Glutamatergic neuron (in vitro differentiated cells): ENCODE data around the gene MIEF1. TPM values are rescaled to one million over a fixed set of nuclear protein-coding genes. Genes with fewer than 3 reads are reported as not detected.

Experiments used
- DNase-seq: peaks from one replicate; pipeline ENCODE4 v3.0.0; 2022
- H3K27ac Mint-ChIP-seq: one replicate; pipeline ENCODE4 v1.8.0; 2020; ENCODE audit warnings: mild to moderate bottlenecking, mixed read lengths, inconsistent platforms; ENCODE audit not compliant: unreplicated experiment
- H3K27me3 Mint-ChIP-seq: one replicate; pipeline ENCODE4 v1.8.0; 2020; ENCODE audit warnings: mild to moderate bottlenecking, moderate library complexity, mixed read lengths, inconsistent platforms; ENCODE audit not compliant: unreplicated experiment
- H3K36me3 Mint-ChIP-seq: one replicate; pipeline ENCODE4 v1.8.0; 2020; ENCODE audit warnings: mild to moderate bottlenecking, mixed read lengths, inconsistent platforms; ENCODE audit not compliant: unreplicated experiment
- H3K4me1 Mint-ChIP-seq: one replicate; pipeline ENCODE4 v1.8.0; 2020; ENCODE audit warnings: mild to moderate bottlenecking, low read depth, mixed read lengths, inconsistent platforms; ENCODE audit not compliant: unreplicated experiment
- H3K4me3 Mint-ChIP-seq: one replicate; pipeline ENCODE4 v1.8.0; 2020; ENCODE audit warnings: mild to moderate bottlenecking, mixed read lengths, inconsistent platforms; ENCODE audit not compliant: unreplicated experiment
- H3K9me3 Mint-ChIP-seq: one replicate; pipeline ENCODE4 v1.8.0; 2020; ENCODE audit warnings: mild to moderate bottlenecking, moderate library complexity, mixed read lengths, inconsistent platforms; ENCODE audit not compliant: unreplicated experiment
- CTCF ChIP-seq: fragments of 200-600 bp; sonication (generic); IDR thresholded peaks from one replicate; pipeline ENCODE4 v1.5.0; 2021; ENCODE audit not compliant: partially characterized antibody, unreplicated experiment
- total RNA-seq: library from RNA; stranded (reverse); fragmentation: NEBNext Ultra II Directional; extraction: Animal tissue kit (Norgen Biotek cat#: 25700); gene quantifications from one replicate; pipeline ENCODE4 v1.2.1, GENCODE V29; 2021; ENCODE audit not compliant: unreplicated experiment

Gene MIEF1
- total RNA-seq, 1 donor from 2014 or later = 40.0 TPM

- H3K4me3 Mint-ChIP-seq = no peak overlapping the region
- DNase-seq = no peak
- peaks cover 7% of the 10 kb centered on the region for H3K9me3 Mint-ChIP-seq
- no peak overlapping the region for H3K27ac Mint-ChIP-seq
- TF ChIP-seq CTCF = no peak
- no peaks in the 10 kb centered on the region for H3K36me3 Mint-ChIP-seq
- peaks cover 6% of the 10 kb centered on the region for H3K27me3 Mint-ChIP-seq
- peaks cover 6% of the 10 kb centered on the region for H3K4me1 Mint-ChIP-seq
Measured at GRCh38 chr22:39491696-39492095, 10.4 kb upstream of the MIEF1 start.

- Mint-ChIP-seq H3K27ac (no peak overlapping the region), H3K27me3 (peaks cover 6% of the 10 kb centered on the region), H3K36me3 (no peaks in the 10 kb centered on the region)
Measured at GRCh38 chr22:39492186-39492585, 9.9 kb upstream of the MIEF1 start.

GRCh38 chr22:39493759-39494158 is 8.3 kb upstream of the MIEF1 start:
- H3K4me1 Mint-ChIP-seq = peaks cover 6% of the 10 kb centered on the region
- no peaks in the 10 kb centered on the region for H3K36me3 Mint-ChIP-seq
- peaks cover 6% of the 10 kb centered on the region for H3K27me3 Mint-ChIP-seq
- H3K4me3 Mint-ChIP-seq = no peak overlapping the region
- no peak for DNase-seq
- peaks cover 7% of the 10 kb centered on the region for H3K9me3 Mint-ChIP-seq
- peak overlapping the region; percentile 70 for H3K27ac Mint-ChIP-seq
- no peak for TF ChIP-seq CTCF

More at GRCh38 chr22:39492186-39492585, 9.9 kb upstream of the MIEF1 start:
- H3K9me3 Mint-ChIP-seq = peaks cover 7% of the 10 kb centered on the region
- H3K4me3 Mint-ChIP-seq = no peak overlapping the region
- no peak for DNase-seq
- no peak for TF ChIP-seq CTCF
- H3K4me1 Mint-ChIP-seq = peaks cover 6% of the 10 kb centered on the region

- DNase-seq = no peak
- Mint-ChIP-seq H3K4me3 (no peak overlapping the region), H3K36me3 (no peaks in the 10 kb centered on the region), H3K9me3 (peaks cover 7% of the 10 kb centered on the region), H3K27ac (no peak overlapping the region), H3K27me3 (peaks cover 10% of the 10 kb centered on the region), H3K4me1 (peaks cover 5% of the 10 kb centered on the region)
- TF ChIP-seq CTCF = no peak
Measured at GRCh38 chr22:39494471-39495120, 7.5 kb upstream of the MIEF1 start.

GRCh38 chr22:39496131-39496838 is 5.8 kb upstream of the MIEF1 start:
- Mint-ChIP-seq H3K4me1 (no peaks in the 10 kb centered on the region), H3K36me3 (no peaks in the 10 kb centered on the region), H3K27ac (peak overlapping the region; percentile 17), H3K9me3 (peaks cover 9% of the 10 kb centered on the region), H3K4me3 (no peak overlapping the region), H3K27me3 (peaks cover 7% of the 10 kb centered on the region)
- DNase-seq = peak; percentile 85
- TF ChIP-seq CTCF = peak; percentile 82
